ENCODE measurements around the gene FRMPD4. TPM values are rescaled to one million over a fixed set of nuclear protein-coding genes. Genes with fewer than 3 reads are reported as not detected.

FRMPD4 gene
- total and polyA plus RNA-seq, 2 experiments from 2014 or later: 0.19 to 0.80 TPM

DNA sequence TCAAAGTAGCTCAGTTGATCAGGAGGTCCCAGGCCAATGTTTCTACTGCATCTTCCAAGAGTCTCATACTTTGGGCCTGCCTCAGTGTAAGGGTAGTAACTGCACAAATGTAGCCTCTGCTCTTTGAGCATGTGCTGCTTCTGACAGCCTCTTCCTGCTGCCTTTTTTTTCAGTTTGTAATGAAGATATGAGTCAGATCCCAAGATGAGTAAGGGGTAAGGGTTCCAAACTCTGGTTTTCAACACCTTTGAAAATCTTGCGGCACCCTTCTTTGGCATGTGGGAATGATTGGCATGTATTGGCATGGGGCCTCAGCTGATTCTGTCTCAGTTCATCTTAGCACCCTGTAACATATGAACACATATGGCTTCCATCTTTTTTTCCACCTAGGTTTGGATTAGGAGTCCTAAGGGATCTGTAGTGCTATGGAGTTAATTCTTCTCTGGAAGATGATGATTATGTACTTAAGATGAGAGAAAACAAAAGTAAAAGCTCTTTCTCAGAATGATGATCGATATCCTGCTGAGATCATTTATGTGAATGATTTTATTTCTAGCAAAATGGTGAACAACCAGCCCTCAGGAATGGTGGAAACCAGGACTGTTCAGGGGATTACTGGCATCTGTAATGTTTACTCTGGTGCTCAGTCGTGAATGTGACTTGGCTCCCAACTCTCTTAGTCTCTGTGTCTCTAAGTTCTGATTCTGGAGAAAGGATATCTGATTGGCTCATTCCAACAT, 534.3 kb downstream of the FRMPD4 start:
- no peaks in the 10 kb centered on the region for H3K79me2 ChIP-seq (replicated peaks; ENCODE audit: insufficient read depth)
- no peaks in the 10 kb centered on the region for H3K27me3 ChIP-seq (ENCODE audit: insufficient read depth)
- ATAC-seq (no peak), DNase-seq (ENCODE audit: low spot score) (no peak)
- Mint-ChIP-seq H3K27me3 (ENCODE audit: insufficient read depth, low read depth, poor library complexity) (no peaks in the 10 kb centered on the region), H3K4me3 (no peak overlapping the region), H3K9me3 (no peaks in the 10 kb centered on the region), H3K27ac (no peak overlapping the region), H3K4me1 (no peaks in the 10 kb centered on the region), H3K36me3 (ENCODE audit: low read depth) (no peaks in the 10 kb centered on the region)
- H3K36me3 ChIP-seq (ENCODE audit: insufficient read depth): no peaks in the 10 kb centered on the region
- no peaks in the 10 kb centered on the region for H4K20me1 ChIP-seq (replicated peaks; ENCODE audit: insufficient read depth)
- no peaks in the 10 kb centered on the region for H3K9me2 ChIP-seq (ENCODE audit: insufficient read depth)
- no peak for TF ChIP-seq ZNF331 (CRISPR knock-in tag; IDR thresholded peaks at IDR 0.05; ENCODE audit: low read depth)
- TF ChIP-seq, protein P1, sequence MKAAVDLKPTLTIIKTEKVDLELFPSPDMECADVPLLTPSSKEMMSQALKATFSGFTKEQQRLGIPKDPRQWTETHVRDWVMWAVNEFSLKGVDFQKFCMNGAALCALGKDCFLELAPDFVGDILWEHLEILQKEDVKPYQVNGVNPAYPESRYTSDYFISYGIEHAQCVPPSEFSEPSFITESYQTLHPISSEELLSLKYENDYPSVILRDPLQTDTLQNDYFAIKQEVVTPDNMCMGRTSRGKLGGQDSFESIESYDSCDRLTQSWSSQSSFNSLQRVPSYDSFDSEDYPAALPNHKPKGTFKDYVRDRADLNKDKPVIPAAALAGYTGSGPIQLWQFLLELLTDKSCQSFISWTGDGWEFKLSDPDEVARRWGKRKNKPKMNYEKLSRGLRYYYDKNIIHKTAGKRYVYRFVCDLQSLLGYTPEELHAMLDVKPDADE (IDR thresholded peaks at IDR 0.05): no peak
- TF ChIP-seq, protein P2, sequence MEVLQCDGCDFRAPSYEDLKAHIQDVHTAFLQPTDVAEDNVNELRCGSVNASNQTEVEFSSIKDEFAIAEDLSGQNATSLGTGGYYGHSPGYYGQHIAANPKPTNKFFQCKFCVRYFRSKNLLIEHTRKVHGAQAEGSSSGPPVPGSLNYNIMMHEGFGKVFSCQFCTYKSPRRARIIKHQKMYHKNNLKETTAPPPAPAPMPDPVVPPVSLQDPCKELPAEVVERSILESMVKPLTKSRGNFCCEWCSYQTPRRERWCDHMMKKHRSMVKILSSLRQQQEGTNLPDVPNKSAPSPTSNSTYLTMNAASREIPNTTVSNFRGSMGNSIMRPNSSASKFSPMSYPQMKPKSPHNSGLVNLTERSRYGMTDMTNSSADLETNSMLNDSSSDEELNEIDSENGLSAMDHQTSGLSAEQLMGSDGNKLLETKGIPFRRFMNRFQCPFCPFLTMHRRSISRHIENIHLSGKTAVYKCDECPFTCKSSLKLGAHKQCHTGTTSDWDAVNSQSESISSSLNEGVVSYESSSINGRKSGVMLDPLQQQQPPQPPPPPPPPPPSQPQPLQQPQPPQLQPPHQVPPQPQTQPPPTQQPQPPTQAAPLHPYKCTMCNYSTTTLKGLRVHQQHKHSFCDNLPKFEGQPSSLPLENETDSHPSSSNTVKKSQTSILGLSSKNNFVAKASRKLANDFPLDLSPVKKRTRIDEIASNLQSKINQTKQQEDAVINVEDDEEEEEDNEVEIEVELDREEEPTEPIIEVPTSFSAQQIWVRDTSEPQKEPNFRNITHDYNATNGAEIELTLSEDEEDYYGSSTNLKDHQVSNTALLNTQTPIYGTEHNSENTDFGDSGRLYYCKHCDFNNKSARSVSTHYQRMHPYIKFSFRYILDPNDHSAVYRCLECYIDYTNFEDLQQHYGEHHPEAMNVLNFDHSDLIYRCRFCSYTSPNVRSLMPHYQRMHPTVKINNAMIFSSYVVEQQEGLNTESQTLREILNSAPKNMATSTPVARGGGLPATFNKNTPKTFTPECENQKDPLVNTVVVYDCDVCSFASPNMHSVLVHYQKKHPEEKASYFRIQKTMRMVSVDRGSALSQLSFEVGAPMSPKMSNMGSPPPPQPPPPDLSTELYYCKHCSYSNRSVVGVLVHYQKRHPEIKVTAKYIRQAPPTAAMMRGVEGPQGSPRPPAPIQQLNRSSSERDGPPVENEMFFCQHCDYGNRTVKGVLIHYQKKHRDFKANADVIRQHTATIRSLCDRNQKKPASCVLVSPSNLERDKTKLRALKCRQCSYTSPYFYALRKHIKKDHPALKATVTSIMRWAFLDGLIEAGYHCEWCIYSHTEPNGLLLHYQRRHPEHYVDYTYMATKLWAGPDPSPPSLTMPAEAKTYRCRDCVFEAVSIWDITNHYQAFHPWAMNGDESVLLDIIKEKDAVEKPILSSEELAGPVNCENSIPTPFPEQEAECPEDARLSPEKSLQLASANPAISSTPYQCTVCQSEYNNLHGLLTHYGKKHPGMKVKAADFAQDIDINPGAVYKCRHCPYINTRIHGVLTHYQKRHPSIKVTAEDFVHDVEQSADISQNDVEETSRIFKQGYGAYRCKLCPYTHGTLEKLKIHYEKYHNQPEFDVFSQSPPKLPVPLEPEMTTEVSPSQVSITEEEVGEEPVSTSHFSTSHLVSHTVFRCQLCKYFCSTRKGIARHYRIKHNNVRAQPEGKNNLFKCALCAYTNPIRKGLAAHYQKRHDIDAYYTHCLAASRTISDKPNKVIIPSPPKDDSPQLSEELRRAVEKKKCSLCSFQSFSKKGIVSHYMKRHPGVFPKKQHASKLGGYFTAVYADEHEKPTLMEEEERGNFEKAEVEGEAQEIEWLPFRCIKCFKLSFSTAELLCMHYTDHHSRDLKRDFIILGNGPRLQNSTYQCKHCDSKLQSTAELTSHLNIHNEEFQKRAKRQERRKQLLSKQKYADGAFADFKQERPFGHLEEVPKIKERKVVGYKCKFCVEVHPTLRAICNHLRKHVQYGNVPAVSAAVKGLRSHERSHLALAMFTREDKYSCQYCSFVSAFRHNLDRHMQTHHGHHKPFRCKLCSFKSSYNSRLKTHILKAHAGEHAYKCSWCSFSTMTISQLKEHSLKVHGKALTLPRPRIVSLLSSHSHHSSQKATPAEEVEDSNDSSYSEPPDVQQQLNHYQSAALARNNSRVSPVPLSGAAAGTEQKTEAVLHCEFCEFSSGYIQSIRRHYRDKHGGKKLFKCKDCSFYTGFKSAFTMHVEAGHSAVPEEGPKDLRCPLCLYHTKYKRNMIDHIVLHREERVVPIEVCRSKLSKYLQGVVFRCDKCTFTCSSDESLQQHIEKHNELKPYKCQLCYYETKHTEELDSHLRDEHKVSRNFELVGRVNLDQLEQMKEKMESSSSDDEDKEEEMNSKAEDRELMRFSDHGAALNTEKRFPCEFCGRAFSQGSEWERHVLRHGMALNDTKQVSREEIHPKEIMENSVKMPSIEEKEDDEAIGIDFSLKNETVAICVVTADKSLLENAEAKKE (CRISPR knock-in tag; IDR thresholded peaks at IDR 0.05): no peak
- TF ChIP-seq JUNB (IDR thresholded peaks at IDR 0.05; ENCODE audit: unreplicated experiment): no peak
- TF ChIP-seq CREB1 (CRISPR knock-in tag; IDR thresholded peaks at IDR 0.05; ENCODE audit: low read depth): no peak
- TF ChIP-seq, protein P3, sequence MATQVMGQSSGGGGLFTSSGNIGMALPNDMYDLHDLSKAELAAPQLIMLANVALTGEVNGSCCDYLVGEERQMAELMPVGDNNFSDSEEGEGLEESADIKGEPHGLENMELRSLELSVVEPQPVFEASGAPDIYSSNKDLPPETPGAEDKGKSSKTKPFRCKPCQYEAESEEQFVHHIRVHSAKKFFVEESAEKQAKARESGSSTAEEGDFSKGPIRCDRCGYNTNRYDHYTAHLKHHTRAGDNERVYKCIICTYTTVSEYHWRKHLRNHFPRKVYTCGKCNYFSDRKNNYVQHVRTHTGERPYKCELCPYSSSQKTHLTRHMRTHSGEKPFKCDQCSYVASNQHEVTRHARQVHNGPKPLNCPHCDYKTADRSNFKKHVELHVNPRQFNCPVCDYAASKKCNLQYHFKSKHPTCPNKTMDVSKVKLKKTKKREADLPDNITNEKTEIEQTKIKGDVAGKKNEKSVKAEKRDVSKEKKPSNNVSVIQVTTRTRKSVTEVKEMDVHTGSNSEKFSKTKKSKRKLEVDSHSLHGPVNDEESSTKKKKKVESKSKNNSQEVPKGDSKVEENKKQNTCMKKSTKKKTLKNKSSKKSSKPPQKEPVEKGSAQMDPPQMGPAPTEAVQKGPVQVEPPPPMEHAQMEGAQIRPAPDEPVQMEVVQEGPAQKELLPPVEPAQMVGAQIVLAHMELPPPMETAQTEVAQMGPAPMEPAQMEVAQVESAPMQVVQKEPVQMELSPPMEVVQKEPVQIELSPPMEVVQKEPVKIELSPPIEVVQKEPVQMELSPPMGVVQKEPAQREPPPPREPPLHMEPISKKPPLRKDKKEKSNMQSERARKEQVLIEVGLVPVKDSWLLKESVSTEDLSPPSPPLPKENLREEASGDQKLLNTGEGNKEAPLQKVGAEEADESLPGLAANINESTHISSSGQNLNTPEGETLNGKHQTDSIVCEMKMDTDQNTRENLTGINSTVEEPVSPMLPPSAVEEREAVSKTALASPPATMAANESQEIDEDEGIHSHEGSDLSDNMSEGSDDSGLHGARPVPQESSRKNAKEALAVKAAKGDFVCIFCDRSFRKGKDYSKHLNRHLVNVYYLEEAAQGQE (IDR thresholded peaks at IDR 0.05; ENCODE audit: unreplicated experiment): no peak
- TF ChIP-seq NANOG (IDR thresholded peaks at IDR 0.05; ENCODE audit: borderline replicate concordance): no peak
- TF ChIP-seq STAT1 (IDR thresholded peaks at IDR 0.05; ENCODE audit: unreplicated experiment): no peak
- TF ChIP-seq EZH2phosphoT487 (IDR thresholded peaks at IDR 0.05; ENCODE audit: unreplicated experiment): no peak
- no peak overlapping the region for H3K4me2 ChIP-seq
- no peaks in the 10 kb centered on the region for H3F3A ChIP-seq (replicated peaks; ENCODE audit: low read depth)
- no peak overlapping the region for H2AFZ ChIP-seq
- H3K27ac ChIP-seq (ENCODE audit: low read depth): no peak overlapping the region
- H3K4me1 ChIP-seq (ENCODE audit: insufficient read depth): no peaks in the 10 kb centered on the region
- no peak overlapping the region for H3K4me3 ChIP-seq

Measured in GM23338 (cell line).